Mesenchymal stem cell (in vitro differentiated cells and primary cell): ENCODE measurements around the gene DEPDC5.

ENCODE experiments used
- DNase-seq: peaks from one replicate; pipeline ENCODE4 v3.0.0-alpha.2; 2013
- H2AFZ ChIP-seq: one replicate; pipeline ENCODE4 v1.6.1; 2013; ENCODE audit warnings: low read depth, mild to moderate bottlenecking, control low read depth, inconsistent platforms, low read length, moderate library complexity
- H2AK5ac ChIP-seq: 2 replicates; pipeline ENCODE4 v1.6.1; 2013; ENCODE audit warnings: low read length, moderate library complexity, mild to moderate bottlenecking, inconsistent platforms; ENCODE audit not compliant: severe bottlenecking
- H2BK120ac ChIP-seq: one replicate; pipeline ENCODE4 v1.6.1; 2013; ENCODE audit warnings: low read depth, mild to moderate bottlenecking, inconsistent platforms, low read length, moderate library complexity
- H2BK12ac ChIP-seq, 2 experiments: one replicate each; pipeline ENCODE4 v1.6.1; 2013; ENCODE audit warnings: inconsistent platforms in 2 of 2, low read length in 2 of 2, mild to moderate bottlenecking in 2 of 2, moderate library complexity in 2 of 2, control low read depth in 1 of 2
- H2BK15ac ChIP-seq: one replicate; pipeline ENCODE4 v1.6.1; 2013; ENCODE audit warnings: mild to moderate bottlenecking, low read depth, inconsistent platforms; ENCODE audit not compliant: poor library complexity, severe bottlenecking
- H2BK5ac ChIP-seq: 2 replicates; pipeline ENCODE4 v1.6.1; 2013; ENCODE audit warnings: low read depth, mild to moderate bottlenecking, low read length, control low read depth, inconsistent platforms; ENCODE audit not compliant: poor library complexity, severe bottlenecking
- H3K14ac ChIP-seq, 2 experiments: one replicate each; pipeline ENCODE4 v1.6.1; 2013; ENCODE audit warnings: inconsistent platforms in 2 of 2, low read length in 2 of 2, control low read depth in 1 of 2, mild to moderate bottlenecking in 1 of 2, moderate library complexity in 1 of 2
- H3K18ac ChIP-seq, 2 experiments: one replicate each; pipeline ENCODE4 v1.6.1; 2013; ENCODE audit warnings: inconsistent platforms in 2 of 2, low read length in 2 of 2, control low read depth in 1 of 2, low read depth in 1 of 2, mild to moderate bottlenecking in 1 of 2
- H3K23ac ChIP-seq, 2 experiments: one replicate each; pipeline ENCODE4 v1.6.1; 2013; ENCODE audit warnings: inconsistent platforms in 2 of 2, low read length in 2 of 2, mild to moderate bottlenecking in 2 of 2, moderate library complexity in 2 of 2, control low read depth in 1 of 2
- H3K27ac ChIP-seq: 2 replicates; pipeline ENCODE4 v1.5.1; 2013; ENCODE audit warnings: mild to moderate bottlenecking, moderate library complexity, low read length, control low read depth, inconsistent platforms; ENCODE audit not compliant: poor library complexity, severe bottlenecking
- H3K27me3 ChIP-seq, 2 experiments: 2 replicates each; pipeline versions ENCODE4 v1.6.1 to v1.7.0; 2013; ENCODE audit warnings: low read length in 2 of 2, mild to moderate bottlenecking in 2 of 2, moderate library complexity in 2 of 2, control low read depth in 1 of 2, inconsistent platforms in 1 of 2; ENCODE audit not compliant: control insufficient read depth in 1 of 2, insufficient read depth in 1 of 2
- H3K36me3 ChIP-seq, 2 experiments: 2 replicates each; pipeline versions ENCODE4 v1.6.1 to v1.7.0; 2013; ENCODE audit warnings: low read length in 2 of 2, control low read depth in 1 of 2, inconsistent platforms in 1 of 2, low read depth in 1 of 2, mild to moderate bottlenecking in 1 of 2; ENCODE audit not compliant: insufficient read depth in 2 of 2, control insufficient read depth in 1 of 2
- H3K4ac ChIP-seq, 2 experiments: one replicate each; pipeline ENCODE4 v1.6.1; 2013; ENCODE audit warnings: inconsistent platforms in 2 of 2, low read length in 2 of 2, mild to moderate bottlenecking in 2 of 2, moderate library complexity in 2 of 2, control low read depth in 1 of 2, low read depth in 1 of 2
- H3K4me1 ChIP-seq: 2 replicates; pipeline ENCODE4 v1.6.1; 2013; ENCODE audit warnings: low read depth, low read length, control low read depth; ENCODE audit not compliant: control insufficient read depth, insufficient read depth
- H3K4me2 ChIP-seq: 2 replicates; pipeline ENCODE4 v1.6.1; 2013; ENCODE audit warnings: low read length, mild to moderate bottlenecking, inconsistent platforms; ENCODE audit not compliant: poor library complexity, severe bottlenecking
- H3K4me3 ChIP-seq, 2 experiments: 2 replicates each; pipeline versions ENCODE4 v1.5.1 to v1.7.0; 2013; ENCODE audit warnings: low read length in 2 of 2, mild to moderate bottlenecking in 2 of 2, control low read depth in 1 of 2, low read depth in 1 of 2; ENCODE audit not compliant: insufficient read depth in 1 of 2
- H3K79me1 ChIP-seq: replicated peaks from 2 replicates; pipeline ENCODE4 v1.6.1; 2013; ENCODE audit warnings: mild to moderate bottlenecking, control low read depth, low read length, inconsistent platforms; ENCODE audit not compliant: poor library complexity, severe bottlenecking
- H3K9ac ChIP-seq: 2 replicates; pipeline ENCODE4 v1.7.0; 2013; ENCODE audit warnings: mild to moderate bottlenecking, low read length, moderate library complexity
- H3K9me3 ChIP-seq: 2 replicates; pipeline ENCODE4 v1.7.0; 2013; ENCODE audit warnings: mild to moderate bottlenecking, low read length; ENCODE audit not compliant: control insufficient read depth
- H4K8ac ChIP-seq: one replicate; pipeline ENCODE4 v1.6.1; 2013; ENCODE audit warnings: inconsistent platforms, mild to moderate bottlenecking, low read length, moderate library complexity
- H4K91ac ChIP-seq: one replicate; pipeline ENCODE4 v1.6.1; 2013; ENCODE audit warnings: mild to moderate bottlenecking, low read length, inconsistent platforms
- WGBS: methylation state at CpG from one replicate; pipeline ENCODE4 v1.1.7; 2013; ENCODE audit warnings: mixed read lengths; 5-methylcytosine and 5-hydroxymethylcytosine counted together

The DEPDC5 gene

GRCh38 chr22:31833930-31834329 lies 80.1 kb downstream of the DEPDC5 start:
- H3K36me3 ChIP-seq, result peaks cover 7 to 57% of the 10 kb centered on the region in 2 experiments
- H2BK12ac ChIP-seq, result no peak overlapping the region
- peaks cover 2% of the 10 kb centered on the region for H3K79me1 ChIP-seq
- WGBS, result 100% methylated on average over 1 of the region's 1 CpG
- H4K8ac ChIP-seq, result peak overlapping the region; percentile 53
- H2BK5ac ChIP-seq, result no peak overlapping the region
- H3K9ac ChIP-seq, result no peak overlapping the region
- H3K27me3 ChIP-seq, result no peaks in the 10 kb centered on the region
- H3K9me3 ChIP-seq, result no peaks in the 10 kb centered on the region
- peak overlapping the region; percentile 40 for H4K91ac ChIP-seq
- H3K27ac ChIP-seq, result no peak overlapping the region
- H3K4me3 ChIP-seq, result no peak overlapping the region
- H2BK15ac ChIP-seq, result no peak overlapping the region
- peaks cover 4% of the 10 kb centered on the region for H3K4me1 ChIP-seq
- H3K18ac ChIP-seq, result no peak overlapping the region
- no peak for DNase-seq
- no peak overlapping the region for H3K4ac ChIP-seq
- no peak overlapping the region for H2BK120ac ChIP-seq
- no peak overlapping the region for H3K14ac ChIP-seq
- no peak overlapping the region for H3K4me2 ChIP-seq
- no peak overlapping the region for H2AK5ac ChIP-seq
- no peak overlapping the region for H2AFZ ChIP-seq
- H3K23ac ChIP-seq, result no peak overlapping the region

GRCh38 chr22:31836010-31836409 lies 82.2 kb downstream of the DEPDC5 start:
- Histone ChIP-seq H3K4me1 (no peaks in the 10 kb centered on the region), H2BK120ac (no peak overlapping the region), H2BK12ac (no peak overlapping the region), H3K4ac (no peak overlapping the region), H3K27me3 (no peaks in the 10 kb centered on the region), H3K9me3 (no peaks in the 10 kb centered on the region), H3K14ac (no peak overlapping the region), H4K91ac (no peak overlapping the region), H2BK5ac (no peak overlapping the region), H3K79me1 (peaks cover 2% of the 10 kb centered on the region), H3K4me3 (no peak overlapping the region), H2BK15ac (no peak overlapping the region), H3K23ac (no peak overlapping the region), H4K8ac (no peak overlapping the region), H3K27ac (no peak overlapping the region), H3K4me2 (no peak overlapping the region), H3K36me3 (peaks cover 7 to 75% of the 10 kb centered on the region in 2 experiments), H3K9ac (no peak overlapping the region), H2AFZ (no peak overlapping the region), H2AK5ac (no peak overlapping the region), H3K18ac (no peak overlapping the region)
- WGBS, result 94% methylated on average over 3 of the region's 5 CpGs
- no peak for DNase-seq

GRCh38 chr22:31838917-31839316 lies 85.1 kb downstream of the DEPDC5 start:
- Histone ChIP-seq H3K79me1 (no peaks in the 10 kb centered on the region), H3K4me3 (no peak overlapping the region), H2BK120ac (no peak overlapping the region), H3K4ac (no peak overlapping the region), H3K4me1 (no peaks in the 10 kb centered on the region), H2AK5ac (no peak overlapping the region), H3K14ac (no peak overlapping the region), H3K27me3 (no peaks in the 10 kb centered on the region), H3K18ac (no peak overlapping the region), H3K4me2 (no peak overlapping the region), H3K23ac (no peak overlapping the region), H3K36me3 (peaks cover 5 to 77% of the 10 kb centered on the region in 2 experiments), H3K9me3 (no peaks in the 10 kb centered on the region), H2BK5ac (no peak overlapping the region), H4K8ac (no peak overlapping the region), H3K27ac (no peak overlapping the region), H2BK15ac (no peak overlapping the region), H2AFZ (no peak overlapping the region), H4K91ac (no peak overlapping the region), H3K9ac (no peak overlapping the region), H2BK12ac (no peak overlapping the region)
- WGBS, result no CpG with 5 or more reads among the region's 3 CpGs
- no peak for DNase-seq

GRCh38 chr22:31839986-31840385 lies 86.2 kb downstream of the DEPDC5 start:
- H2AK5ac ChIP-seq, result no peak overlapping the region

More at GRCh38 chr22:31839986-31840385, 86.2 kb downstream of the DEPDC5 start:
- Histone ChIP-seq H3K36me3 (peaks cover 13 to 79% of the 10 kb centered on the region in 2 experiments), H3K23ac (no peak overlapping the region), H4K8ac (no peak overlapping the region), H3K4ac (no peak overlapping the region), H3K9me3 (no peaks in the 10 kb centered on the region), H2AFZ (no peak overlapping the region), H3K27ac (no peak overlapping the region), H3K18ac (no peak overlapping the region), H2BK120ac (no peak overlapping the region), H3K4me1 (no peaks in the 10 kb centered on the region), H3K4me2 (no peak overlapping the region), H3K27me3 (no peaks in the 10 kb centered on the region), H3K14ac (no peak overlapping the region), H3K79me1 (no peaks in the 10 kb centered on the region), H2BK12ac (no peak overlapping the region), H3K4me3 (no peak overlapping the region), H2BK5ac (no peak overlapping the region), H4K91ac (no peak overlapping the region), H3K9ac (no peak overlapping the region), H2BK15ac (no peak overlapping the region)
- WGBS, result 100% methylated on average over 1 of the region's 1 CpG
- no peak for DNase-seq
